HEK293T (cell line): ENCODE measurements around the gene LEMD1.

Experiments used
- ARNT ChIP-seq: fragments of 450-650 bp; IDR thresholded peaks from 2 replicates; pipeline ENCODE4 v1.6.1; 2017; ENCODE audit warnings: mild to moderate bottlenecking
- SP1 ChIP-seq: fragments of 450-650 bp; IDR thresholded peaks from 2 replicates; pipeline ENCODE4 v1.6.1; 2017
- ZNF384 ChIP-seq: fragments of 450-650 bp; IDR thresholded peaks from 2 replicates; pipeline ENCODE4 v1.6.1; 2016

DNA sequence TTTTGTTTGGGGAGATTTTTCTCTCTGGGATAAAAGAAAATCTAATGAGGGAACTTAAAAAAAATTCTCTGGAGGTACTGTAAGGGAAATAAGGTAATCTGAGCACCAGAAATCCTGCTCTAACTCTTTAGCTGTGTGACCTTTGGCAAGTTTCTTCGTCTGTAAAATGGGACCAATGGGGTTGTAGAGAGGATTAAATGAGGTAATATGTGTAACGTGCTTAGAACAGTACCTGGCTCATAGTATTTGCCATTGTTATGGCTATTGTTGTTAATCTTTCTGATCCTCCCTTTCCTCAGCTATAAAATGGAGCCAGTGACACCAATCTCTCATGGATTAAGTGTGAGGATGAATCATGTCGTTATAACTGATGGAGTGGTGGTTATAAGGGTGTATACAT is 64.3 kb downstream of the LEMD1 start:
- no peak for TF ChIP-seq ARNT
- TF ChIP-seq SP1: no peak
- no peak for TF ChIP-seq ZNF384
